Esophagus (tissue), 2 donors: ENCODE data around the gene ZNF565. TPM values are rescaled to one million over a fixed set of nuclear protein-coding genes. Genes with fewer than 3 reads are reported as not detected.
"Not testable (repeated sequence)": the region's sequence is repeated elsewhere in the genome, so short reads cannot be mapped to it uniquely, and the experiment has no call there.

Experiments
- H3K27ac ChIP-seq, 2 donors: one replicate each; pipeline ENCODE4 v1.5.1; 2013; ENCODE audit warnings: low read depth in 2 of 2, mild to moderate bottlenecking in 2 of 2, inconsistent platforms in 1 of 2, low read length in 1 of 2, moderate library complexity in 1 of 2
- H3K27me3 ChIP-seq, 2 donors: one replicate each; pipeline ENCODE4 v1.6.1; 2013; ENCODE audit warnings: low read length in 2 of 2, control low read depth in 1 of 2, mild to moderate bottlenecking in 1 of 2; ENCODE audit not compliant: insufficient read depth in 2 of 2, control insufficient read depth in 1 of 2
- H3K36me3 ChIP-seq, 2 donors: one replicate each; pipeline ENCODE4 v1.6.1; 2013; ENCODE audit warnings: low read length in 1 of 2; ENCODE audit not compliant: control insufficient read depth in 2 of 2, insufficient read depth in 2 of 2
- H3K4me1 ChIP-seq, 2 donors: one replicate each; pipeline ENCODE4 v1.6.1; 2013; ENCODE audit warnings: low read length in 1 of 2; ENCODE audit not compliant: control insufficient read depth in 2 of 2, insufficient read depth in 2 of 2
- H3K4me3 ChIP-seq, 2 donors: one replicate each; pipeline ENCODE4 v1.5.1; 2013; ENCODE audit warnings: low read length in 2 of 2, mild to moderate bottlenecking in 2 of 2, low read depth in 1 of 2, moderate library complexity in 1 of 2
- H3K9me3 ChIP-seq, 2 donors: one replicate each; pipeline ENCODE4 v1.6.1; 2013; ENCODE audit warnings: mild to moderate bottlenecking in 2 of 2, low read depth in 1 of 2, low read length in 1 of 2, moderate library complexity in 1 of 2; ENCODE audit not compliant: control insufficient read depth in 2 of 2, insufficient read depth in 1 of 2
- WGBS, 2 donors: extraction: QIAGEN DNeasy Blood & Tissue Kit; methylation state at CpG; one replicate each; pipeline ENCODE4 v1.1.7; 2013; 5-methylcytosine and 5-hydroxymethylcytosine counted together
- polyA plus RNA-seq, 2 donors: library from polyadenylated mRNA; stranded (reverse); fragments of 200-250 nt; gene quantifications; one replicate each; pipeline ENCODE4 v1.2.3, GENCODE V29; 2013
- donor health status: healthy with polysubstance abuse.
- donor health status: Bipolar disorder and iron deficiency.

The ZNF565 gene
- polyA plus RNA-seq, 2 donors, result 1.9 to 3.5 TPM

DNA sequence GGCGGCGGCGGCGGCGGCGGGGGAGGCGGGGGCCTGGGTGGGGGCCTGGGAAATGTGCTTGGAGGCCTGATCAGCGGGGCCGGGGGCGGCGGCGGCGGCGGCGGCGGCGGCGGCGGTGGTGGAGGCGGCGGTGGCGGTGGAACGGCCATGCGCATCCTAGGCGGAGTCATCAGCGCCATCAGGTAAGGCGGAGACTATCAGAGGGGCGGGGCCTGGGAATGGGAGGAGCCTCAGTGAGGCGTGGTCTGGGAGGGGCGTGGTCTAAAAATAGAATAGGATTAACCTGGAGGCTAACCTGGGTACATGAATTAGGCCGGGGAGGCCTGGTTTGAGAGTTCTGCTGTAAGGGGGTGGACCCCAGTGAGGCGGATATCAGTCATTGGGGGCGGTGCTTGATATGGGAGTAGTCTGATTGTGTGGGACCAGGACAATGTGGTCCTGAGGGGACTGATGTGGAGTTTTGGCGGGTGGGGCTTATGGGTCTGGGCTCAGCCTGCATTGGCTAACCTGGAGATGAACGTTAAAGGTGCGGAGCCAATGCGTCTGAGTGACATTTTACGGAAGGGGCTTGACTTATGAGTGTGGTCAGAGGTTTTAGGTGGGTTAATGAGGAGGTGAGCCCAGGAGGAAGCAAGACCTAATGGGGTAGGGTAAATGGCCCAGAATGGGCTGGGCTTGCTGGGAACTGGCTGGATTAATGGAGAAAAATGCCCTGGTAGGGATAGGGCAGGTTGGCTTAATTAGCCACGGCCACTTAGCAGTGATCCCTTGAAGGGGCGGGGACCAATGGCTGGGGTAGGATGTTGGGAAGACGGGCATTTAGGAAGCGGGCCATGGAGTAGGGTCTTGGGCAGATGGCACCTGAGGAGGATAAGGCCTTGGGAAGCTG is 73.2 kb downstream of the ZNF565 start:
- peaks cover 0 to 6% of the 10 kb centered on the region in 2 donors for H3K4me1 ChIP-seq
- H3K4me3 ChIP-seq, result peak overlapping the region; percentile 83 to 91
- peaks cover 11 to 23% of the 10 kb centered on the region in 2 donors for H3K36me3 ChIP-seq
- peak overlapping the region; percentile 99 for H3K27ac ChIP-seq
- no peaks in the 10 kb centered on the region for H3K9me3 ChIP-seq
- no peaks in the 10 kb centered on the region for H3K27me3 ChIP-seq
- 20 to 25% methylated on average over 32 to 42 of the region's 42 CpGs for WGBS, 2 donors

DNA sequence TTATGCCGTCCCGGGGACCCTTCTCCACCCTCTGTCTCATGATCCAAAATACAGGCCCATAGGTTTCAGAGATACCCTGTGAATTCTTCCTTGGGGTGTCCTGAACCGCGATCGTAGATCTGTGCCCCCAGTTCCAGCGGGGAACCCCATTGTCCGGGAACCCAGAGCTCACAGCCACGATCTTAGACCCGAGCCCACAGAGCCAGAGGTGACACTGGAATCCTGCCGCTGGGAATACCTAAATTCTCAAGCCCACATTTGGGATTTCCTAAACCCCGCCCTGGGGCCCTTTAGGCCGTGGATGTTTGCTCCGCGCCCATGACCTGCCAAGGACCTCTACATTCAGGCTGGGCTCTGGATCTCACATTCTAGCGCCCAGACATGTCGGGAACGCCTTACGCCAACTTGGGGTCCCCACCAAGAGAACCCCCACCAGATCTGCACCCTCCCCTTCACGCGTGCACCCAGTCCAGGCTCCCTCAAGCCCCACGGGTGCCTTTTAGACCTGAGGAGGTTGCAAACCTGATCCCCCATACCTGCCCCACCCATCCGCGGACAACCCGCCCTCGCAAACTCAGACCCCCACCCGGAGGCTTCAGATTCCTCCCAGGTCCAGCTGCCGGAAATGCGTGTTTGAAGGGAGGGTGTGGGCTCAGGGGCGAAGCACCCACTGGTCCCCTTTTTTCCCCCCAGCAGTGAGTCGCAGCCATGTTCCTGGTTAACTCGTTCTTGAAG is 74.0 kb downstream of the ZNF565 start:
- Histone ChIP-seq H3K27me3 (no peaks in the 10 kb centered on the region), H3K36me3 (peaks cover 6 to 14% of the 10 kb centered on the region in 2 donors), H3K4me3 (peak overlapping the region; percentile 83 to 91), H3K4me1 (peaks cover 0 to 6% of the 10 kb centered on the region in 2 donors), H3K27ac (peak overlapping the region; percentile 99), H3K9me3 (no peaks in the 10 kb centered on the region)
- 0% methylated on average over 31 of the region's 31 CpGs for WGBS, 2 donors

DNA sequence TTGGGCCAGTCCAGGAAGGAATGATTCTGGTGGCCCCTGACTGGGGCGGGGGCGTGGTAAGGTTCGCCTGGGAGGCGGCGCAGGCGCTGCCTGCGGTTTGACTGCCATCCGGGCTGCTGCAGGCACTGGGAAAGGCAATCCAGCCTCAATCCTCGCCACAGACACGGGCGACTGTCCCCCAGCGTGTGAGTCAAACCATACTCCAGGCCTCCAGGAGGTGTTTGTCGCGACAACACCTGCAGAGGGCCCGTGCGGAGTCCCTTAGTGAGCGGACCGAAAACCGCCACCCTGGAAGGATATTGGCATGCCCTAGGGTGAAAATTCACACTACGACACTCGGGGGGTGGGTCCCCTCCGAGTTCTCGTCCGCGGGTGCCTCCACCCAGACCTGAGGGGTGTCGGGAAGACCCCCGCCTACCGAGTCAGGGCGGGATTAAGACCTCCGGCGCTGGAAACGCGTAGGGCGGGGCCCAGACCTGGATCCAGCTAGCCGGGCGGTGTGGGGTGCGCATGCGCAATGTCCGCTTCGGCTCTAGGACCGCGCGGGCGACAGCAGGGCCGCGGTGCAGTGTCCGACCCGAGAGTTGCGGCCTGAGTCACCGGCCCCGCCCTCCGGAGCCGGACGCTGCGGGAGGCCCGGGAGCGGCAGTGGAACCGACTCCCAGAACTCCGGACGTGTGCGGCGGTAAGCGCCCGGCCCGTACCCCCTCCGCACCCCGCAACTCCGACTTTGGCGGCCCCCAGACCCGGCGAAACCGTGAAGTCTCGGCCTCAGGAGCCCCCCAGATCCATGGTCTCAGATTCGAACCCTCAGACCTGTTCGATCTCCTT is 74.8 kb downstream of the ZNF565 start, which contains the start of gene CAPNS1:
CAPNS1 (plus strand) TSS at position 594 of the 831 bp plus-strand sequence. CDS start 946 bp downstream, outside the sequence.
- Histone ChIP-seq H3K4me1 (peaks cover 0 to 6% of the 10 kb centered on the region in 2 donors), H3K9me3 (no peaks in the 10 kb centered on the region), H3K27me3 (no peaks in the 10 kb centered on the region), H3K4me3 (peak within 1 kb of the TSS; percentile 83 to 91), H3K36me3 (peaks cover 6 to 14% of the 10 kb centered on the region in 2 donors), H3K27ac (peak within 1 kb of the TSS; percentile 99)
- WGBS, 2 donors, result 0 to 1% methylated on average over 75 of the region's 75 CpGs

DNA sequence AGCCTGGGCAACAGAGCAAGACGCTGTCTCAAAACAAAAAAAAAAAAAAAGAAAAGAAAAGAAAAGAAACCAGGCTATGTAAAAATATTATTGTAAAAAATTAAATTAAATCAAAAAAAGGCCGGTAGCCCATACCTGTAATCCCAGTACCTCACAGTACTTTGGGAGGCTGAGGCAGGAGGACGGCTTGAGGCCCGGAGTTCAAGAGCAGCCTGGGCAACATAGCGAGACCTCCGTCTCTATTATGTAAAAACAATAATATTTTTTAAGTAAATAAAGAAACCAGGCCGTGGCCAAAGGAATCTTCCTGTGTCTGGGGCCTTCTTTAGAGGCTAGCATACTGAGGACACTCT is 75.4 kb downstream of the ZNF565 start:
- peaks cover 6 to 12% of the 10 kb centered on the region in 2 donors for H3K36me3 ChIP-seq
- no peaks in the 10 kb centered on the region for H3K9me3 ChIP-seq
- peak overlapping the region; percentile 99 for H3K27ac ChIP-seq
- H3K4me1 ChIP-seq, result peaks cover 0 to 6% of the 10 kb centered on the region in 2 donors
- H3K27me3 ChIP-seq, result no peaks in the 10 kb centered on the region
- 49 to 55% methylated on average over 7 of the region's 7 CpGs for WGBS, 2 donors
- peak overlapping the region; percentile 83 to 91 for H3K4me3 ChIP-seq

DNA sequence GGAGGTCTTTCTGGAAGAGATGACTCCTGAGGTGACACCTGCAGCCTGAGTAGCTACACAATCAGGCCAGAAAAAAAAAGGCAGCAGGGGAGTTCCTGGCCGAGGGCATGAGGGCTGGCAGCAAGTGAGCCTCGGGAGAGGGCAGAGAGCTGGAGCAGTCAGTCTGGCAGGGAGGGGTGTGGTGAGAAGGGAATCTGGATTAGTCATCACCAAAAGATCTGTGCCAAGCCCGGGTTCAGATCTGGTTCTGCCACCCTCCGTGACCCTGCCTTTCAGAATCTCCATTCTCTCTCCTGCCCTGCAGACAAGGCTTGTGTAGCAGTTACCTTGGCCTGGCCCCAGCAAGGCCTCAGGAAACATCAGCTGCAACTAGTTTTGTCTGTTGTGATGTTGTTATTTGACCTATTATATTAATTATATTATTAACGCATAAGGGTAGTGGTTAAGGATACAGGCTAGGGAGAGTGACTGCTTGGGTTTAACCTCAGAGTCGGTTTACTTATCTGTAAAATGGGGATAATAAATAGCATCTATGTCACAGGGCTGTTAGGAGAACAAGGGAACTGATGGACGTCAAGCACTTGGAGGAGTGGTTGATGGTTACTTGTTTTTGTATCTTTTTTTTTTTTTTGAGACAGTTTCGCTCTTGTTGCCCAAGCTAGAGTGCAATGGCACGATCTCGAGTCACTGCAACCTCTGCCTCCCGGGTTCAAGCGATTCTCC is 77.3 kb downstream of the ZNF565 start:
- no peaks in the 10 kb centered on the region for H3K9me3 ChIP-seq
- no peaks in the 10 kb centered on the region for H3K27me3 ChIP-seq
- H3K4me3 ChIP-seq, result no peak overlapping the region
- H3K27ac ChIP-seq, result peak overlapping the region; percentile 89 to 99
- peaks cover 0 to 6% of the 10 kb centered on the region in 2 donors for H3K4me1 ChIP-seq
- H3K36me3 ChIP-seq, result peaks cover 0 to under 1% of the 10 kb centered on the region in 2 donors
- WGBS, 2 donors, result 40 to 43% methylated on average over 12 of the region's 12 CpGs

DNA sequence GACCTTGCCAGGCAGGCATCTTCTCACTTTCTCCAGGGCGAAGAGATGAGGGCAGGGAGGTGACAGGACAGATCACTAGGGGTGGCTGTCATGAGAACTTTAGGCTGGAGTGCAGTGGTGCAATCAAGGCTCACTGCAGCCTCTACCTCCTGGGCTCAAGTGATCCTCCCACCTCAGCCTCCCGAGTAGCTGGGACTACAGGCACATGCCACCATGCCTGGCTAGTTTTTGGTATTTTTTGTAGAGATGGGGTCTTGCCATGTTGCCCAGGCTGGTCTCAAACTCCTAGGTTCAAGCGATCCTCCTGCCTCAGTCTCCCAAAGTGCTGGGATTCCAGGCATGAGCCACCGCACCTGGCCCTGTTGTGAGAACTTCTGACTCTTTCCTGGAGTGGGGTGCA is 79.6 kb downstream of the ZNF565 start:
- H3K9me3 ChIP-seq, H3K36me3 ChIP-seq, H3K4me1 ChIP-seq, H3K27me3 ChIP-seq, H3K4me3 ChIP-seq: not testable (repeated sequence)
- peak overlapping the region in 1 of 2 donors; percentile 69 for H3K27ac ChIP-seq
- WGBS, 2 donors, result 90 to 96% methylated on average over 4 of the region's 4 CpGs

Other genes starting within 250 kb of the ZNF565 start
- 10 to 100 TPM in 1 of 2 donors, 1 to 10 TPM in 1; 8.6 to 18.0 TPM for gene SDHAF1, start 219.5 kb downstream of the ZNF565 start, polyA plus RNA-seq
- 1 to 10 TPM in 1 of 2 donors, under 1 TPM in 1; 0.87 to 2.7 TPM for gene SYNE4, start 205.9 kb downstream of the ZNF565 start, polyA plus RNA-seq
- gene ALKBH6, start 200.5 kb downstream of the ZNF565 start, polyA plus RNA-seq, result 10 to 100 TPM; 15.9 to 19.2 TPM
- 1 to 10 TPM; 2.8 to 7.3 TPM for gene CLIP3, start 181.8 kb downstream of the ZNF565 start, polyA plus RNA-seq
- 1 to 10 TPM; 3.9 to 4.3 TPM for gene THAP8, start 160.4 kb downstream of the ZNF565 start, polyA plus RNA-seq
- gene WDR62, start 159.8 kb downstream of the ZNF565 start, polyA plus RNA-seq, result 1 to 10 TPM; 2.1 to 2.7 TPM
- under 1 TPM in 1 of 2 donors, not detected in 1; 0.16 TPM for gene OVOL3, start 103.5 kb downstream of the ZNF565 start, polyA plus RNA-seq
- gene POLR2I, start 99.8 kb downstream of the ZNF565 start, polyA plus RNA-seq, result 10 to 100 TPM; 66.7 to 77.8 TPM
- gene TBCB, start 99.2 kb downstream of the ZNF565 start, polyA plus RNA-seq, result 100 to 1,000 TPM; 100 to 149 TPM
- gene CAPNS1, start 74.6 kb downstream of the ZNF565 start, polyA plus RNA-seq, result 1,000 to 10,000 TPM in 1 of 2 donors, 100 to 1,000 TPM in 1; 919 to 1,019 TPM
- 10 to 100 TPM; 17.3 to 22.9 TPM for gene COX7A1, start 62.2 kb downstream of the ZNF565 start, polyA plus RNA-seq
- gene ZNF146, start 441 bp upstream of the ZNF565 start, polyA plus RNA-seq, result 10 to 100 TPM; 13.4 to 22.2 TPM
- 1 to 10 TPM in 1 of 2 donors, under 1 TPM in 1; 0.71 to 1.6 TPM for gene ZFP14, start 164.5 kb upstream of the ZNF565 start, polyA plus RNA-seq
- under 1 TPM; 0.43 to 0.73 TPM for gene ZFP82, start 204.0 kb upstream of the ZNF565 start, polyA plus RNA-seq